Gastrocnemius medialis (tissue), 4 donors: ENCODE data around the gene INAVA.

Experiments used
- CTCF ChIP-seq, 5 experiments: fragments of 450-650 bp in 3 of 5; fragments of 200-600 bp in 2 of 5; sonication (generic) in 2 of 5; IDR thresholded peaks in 4 of 5; conservative IDR thresholded peaks in 1 of 5; 1 replicate in 4 of 5; 2 replicates in 1 of 5; pipeline ENCODE4 v1.5.1; 2016 to 2019; ENCODE audit warnings: antibody characterized with exemption in 5 of 5, mild to moderate bottlenecking in 3 of 5, moderate library complexity in 3 of 5
- POLR2A ChIP-seq, 2 donors: fragments of 450-650 bp; IDR thresholded peaks; one replicate each; pipeline ENCODE4 v1.6.1; 2017; ENCODE audit warnings: antibody characterized with exemption in 2 of 2, mild to moderate bottlenecking in 2 of 2, moderate library complexity in 2 of 2

DNA sequence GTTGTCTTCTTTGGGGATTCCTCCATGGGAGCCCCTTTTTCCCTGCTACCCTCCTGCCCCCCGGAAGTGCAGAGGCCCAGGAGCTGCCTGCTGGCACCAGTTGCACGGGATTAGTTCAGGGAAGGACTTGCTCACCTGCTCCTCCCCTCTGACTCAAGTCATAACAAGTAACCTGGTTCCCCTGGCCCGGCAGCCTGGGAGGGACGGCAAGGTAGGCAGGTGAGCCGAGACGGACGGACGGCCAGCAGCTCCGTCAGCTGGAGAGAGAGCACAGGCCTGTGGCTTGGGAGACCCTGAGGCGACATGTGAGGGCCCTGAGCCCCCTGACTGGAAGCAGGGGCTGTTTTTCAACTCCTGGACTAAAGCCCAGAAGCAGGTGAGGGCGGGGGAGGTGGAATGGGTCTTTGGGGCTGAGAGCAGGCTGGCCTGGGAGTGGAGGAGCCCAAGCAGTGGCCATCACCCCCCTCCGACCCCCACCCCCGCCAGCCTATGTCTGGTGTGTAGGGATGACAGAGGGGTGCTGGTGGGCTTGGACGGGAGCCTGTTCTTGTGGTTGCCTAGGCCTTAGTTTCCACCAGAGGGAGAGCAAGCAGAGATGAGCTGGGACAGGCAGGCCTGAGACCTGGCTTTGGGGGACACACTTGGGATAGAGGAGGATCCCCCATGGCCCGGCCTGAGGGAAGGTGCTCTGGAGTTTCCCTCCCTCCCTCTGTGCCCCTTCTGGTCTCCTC, at the start of gene INAVA:
- TF ChIP-seq CTCF (IDR thresholded peaks at IDR 0.05 in 4 of 5, conservative IDR thresholded peaks at IDR 0.05 in 1 of 5) = no peak
- no peak for TF ChIP-seq POLR2A (IDR thresholded peaks at IDR 0.05)
